Ecto neural progenitor cell (in vitro differentiated cells): ENCODE data around the gene SSR1.
"Not testable (repeated sequence)": the region's sequence is repeated elsewhere in the genome, so short reads cannot be mapped to it uniquely, and the experiment has no call there.

Experiments
- DNase-seq: peaks from one replicate; pipeline ENCODE4 v3.0.0-alpha.2; 2018; ENCODE audit warnings: low spot score

SSR1 gene

GRCh38 chr6:7312616-7313504, at the start of gene SSR1:
Gene SSR1 (minus strand): TSS chr6:7313199. CDS start chr6:7313120, 79 bp downstream.
- peak; percentile 98 for DNase-seq

- DNase-seq: not testable (repeated sequence)
Measured at GRCh38 chr6:7351916-7352315, 38.9 kb upstream of the SSR1 start.

GRCh38 chr6:7350591-7350990, 37.6 kb upstream of the SSR1 start:
- not testable (repeated sequence) for DNase-seq

GRCh38 chr6:7347551-7347997, 34.6 kb upstream of the SSR1 start:
- DNase-seq: not testable (repeated sequence)

- DNase-seq: not testable (repeated sequence)
Measured at GRCh38 chr6:7344773-7345450, 31.9 kb upstream of the SSR1 start.

- no peak for DNase-seq
Measured at GRCh38 chr6:7343546-7344475, 30.8 kb upstream of the SSR1 start.

- no peak for DNase-seq
Measured at GRCh38 chr6:7341989-7342742, 29.2 kb upstream of the SSR1 start.

- no peak for DNase-seq
Measured at GRCh38 chr6:7341271-7341670, 28.3 kb upstream of the SSR1 start.

GRCh38 chr6:7339007-7339732, 26.2 kb upstream of the SSR1 start:
- peak; percentile 70 for DNase-seq

GRCh38 chr6:7338031-7338430, 25.0 kb upstream of the SSR1 start:
- DNase-seq: no peak

- no peak for DNase-seq
Measured at GRCh38 chr6:7335519-7335918, 22.5 kb upstream of the SSR1 start.

- DNase-seq: no peak
Measured at GRCh38 chr6:7334685-7335084, 21.7 kb upstream of the SSR1 start.

- DNase-seq: no peak
Measured at GRCh38 chr6:7332090-7332745, 19.2 kb upstream of the SSR1 start.

- DNase-seq: no peak
Measured at GRCh38 chr6:7331452-7331851, 18.5 kb upstream of the SSR1 start.

- no peak for DNase-seq
Measured at GRCh38 chr6:7328243-7328642, 15.2 kb upstream of the SSR1 start.

- no peak for DNase-seq
Measured at GRCh38 chr6:7325750-7326149, 12.8 kb upstream of the SSR1 start.

GRCh38 chr6:7324520-7324919, 11.5 kb upstream of the SSR1 start:
- DNase-seq: no peak

GRCh38 chr6:7323074-7323473, 10.1 kb upstream of the SSR1 start:
- DNase-seq: no peak

GRCh38 chr6:7321866-7322265, 8.9 kb upstream of the SSR1 start:
- DNase-seq: not testable (repeated sequence)

- DNase-seq: not testable (repeated sequence)
Measured at GRCh38 chr6:7319406-7319805, 6.4 kb upstream of the SSR1 start.
